Prostate gland (tissue), 2 donors: ENCODE data around the gene CPED1.

Experiments
- CTCF ChIP-seq, 4 experiments: fragments of 200-600 bp in 2 of 4; fragments of 450-650 bp in 2 of 4; sonication (generic) in 2 of 4; IDR thresholded peaks; 1 replicate in 3 of 4; 2 replicates in 1 of 4; pipeline ENCODE4 v1.5.1; 2016 to 2019; ENCODE audit warnings: antibody characterized with exemption in 4 of 4, mild to moderate bottlenecking in 2 of 4, moderate library complexity in 2 of 4
- POLR2A ChIP-seq: fragments of 450-650 bp; IDR thresholded peaks from one replicate; pipeline ENCODE4 v1.6.1; 2016; ENCODE audit warnings: antibody characterized with exemption, mild to moderate bottlenecking

- TF ChIP-seq POLR2A (no peak), CTCF (IDR thresholded peaks at IDR 0.05) (no peak)
These were observed 81.0 kb downstream of the CPED1 start for GRCh38 chr7:121069346-121070100.
